DOHH2 (cell line): ENCODE data around the gene DYDC2.

Experiments used
- H3F3A ChIP-seq: fragments of 200-600 bp; sonication (generic), shearing (Covaris generic); 2 replicates; pipeline ENCODE4 v1.6.0; 2016; ENCODE audit warnings: antibody characterized with exemption, mild to moderate bottlenecking; ENCODE audit not compliant: control insufficient read depth, insufficient read depth
- H3K27ac ChIP-seq: fragments of 200-600 bp; sonication (generic); 2 replicates; pipeline ENCODE4 v1.5.1; 2014; ENCODE audit warnings: low read depth, mild to moderate bottlenecking, low read length, moderate library complexity
- H3K27me3 ChIP-seq: fragments of 200-600 bp; sonication (generic); 2 replicates; pipeline ENCODE4 v1.6.1; 2014; ENCODE audit warnings: mild to moderate bottlenecking, low read length, mixed read lengths; ENCODE audit not compliant: control insufficient read depth
- H3K36me3 ChIP-seq: fragments of 200-600 bp; sonication (generic); 2 replicates; pipeline ENCODE4 v1.6.1; 2014; ENCODE audit warnings: mild to moderate bottlenecking, low read length, moderate library complexity, mixed read lengths; ENCODE audit not compliant: control insufficient read depth
- H3K4me1 ChIP-seq: fragments of 200-600 bp; sonication (generic); 2 replicates; pipeline ENCODE4 v1.6.1; 2014; ENCODE audit warnings: mild to moderate bottlenecking, low read length, mixed read lengths; ENCODE audit not compliant: control insufficient read depth
- H3K4me2 ChIP-seq: fragments of 200-600 bp; sonication (generic); 2 replicates; pipeline ENCODE4 v1.6.0; 2014; ENCODE audit warnings: mild to moderate bottlenecking, low read length, moderate library complexity
- H3K4me3 ChIP-seq: fragments of 200-600 bp; sonication (generic); 2 replicates; pipeline ENCODE4 v1.5.1; 2014; ENCODE audit warnings: mild to moderate bottlenecking, low read length, mixed read lengths
- H3K79me2 ChIP-seq: fragments of 200-600 bp; sonication (generic); 2 replicates; pipeline ENCODE4 v1.6.1; 2014; ENCODE audit warnings: mild to moderate bottlenecking, low read length, mixed read lengths; ENCODE audit not compliant: control insufficient read depth
- H3K9me2 ChIP-seq: fragments of 200-600 bp; sonication (generic); replicated peaks from 2 replicates; pipeline ENCODE4 v1.6.1; 2014; ENCODE audit warnings: mild to moderate bottlenecking, low read length, mixed read lengths; ENCODE audit not compliant: control insufficient read depth
- H3K9me3 ChIP-seq: fragments of 200-600 bp; sonication (generic); 2 replicates; pipeline ENCODE4 v1.6.1; 2014; ENCODE audit warnings: antibody characterized with exemption, low read length, mixed read lengths; ENCODE audit not compliant: control insufficient read depth, insufficient read depth
- H4K20me1 ChIP-seq: fragments of 200-600 bp; sonication (generic); 2 replicates; pipeline ENCODE4 v1.6.0; 2014; ENCODE audit warnings: low read depth, mild to moderate bottlenecking, antibody characterized with exemption, low read length, moderate library complexity; ENCODE audit not compliant: control insufficient read depth, insufficient read depth
- EZH2phosphoT487 ChIP-seq: fragments of 200-600 bp; sonication (generic); IDR thresholded peaks from 2 replicates; pipeline ENCODE4 v1.6.1; 2017; ENCODE audit warnings: borderline replicate concordance, mild to moderate bottlenecking, antibody characterized with exemption, low read length, moderate library complexity, mixed read lengths
- TF ChIP-seq, protein P1 (sequence below): fragments of 200-600 bp; sonication (generic); IDR thresholded peaks from one replicate; pipeline ENCODE4 v1.5.1; 2014; ENCODE audit warnings: antibody characterized with exemption, mild to moderate bottlenecking, low read depth, low read length; ENCODE audit not compliant: poor library complexity, severe bottlenecking

The DYDC2 gene

DNA sequence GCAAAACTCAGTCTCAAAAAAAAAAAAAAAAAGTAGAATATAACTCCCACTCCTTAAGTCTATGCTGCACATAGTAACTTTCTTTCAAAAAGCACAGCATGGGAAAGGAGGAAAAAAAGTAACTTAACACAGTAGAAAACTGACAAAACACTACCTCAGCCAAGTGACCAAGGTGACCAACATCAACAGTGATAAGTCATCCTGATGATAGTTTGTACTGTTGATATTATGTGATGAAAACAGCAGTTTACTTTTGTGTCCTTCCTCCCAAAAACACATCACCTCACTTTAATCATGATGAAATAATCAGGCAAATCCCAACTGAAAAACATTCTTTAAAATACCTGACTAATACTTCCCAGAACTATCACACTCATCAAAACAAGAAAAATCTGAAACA, 37.8 kb upstream of the DYDC2 start:
- no peaks in the 10 kb centered on the region for H4K20me1 ChIP-seq
- H3K27ac ChIP-seq, result no peak overlapping the region
- no peak overlapping the region for H3K4me3 ChIP-seq
- no peak for TF ChIP-seq EZH2phosphoT487
- TF ChIP-seq, protein P1, sequence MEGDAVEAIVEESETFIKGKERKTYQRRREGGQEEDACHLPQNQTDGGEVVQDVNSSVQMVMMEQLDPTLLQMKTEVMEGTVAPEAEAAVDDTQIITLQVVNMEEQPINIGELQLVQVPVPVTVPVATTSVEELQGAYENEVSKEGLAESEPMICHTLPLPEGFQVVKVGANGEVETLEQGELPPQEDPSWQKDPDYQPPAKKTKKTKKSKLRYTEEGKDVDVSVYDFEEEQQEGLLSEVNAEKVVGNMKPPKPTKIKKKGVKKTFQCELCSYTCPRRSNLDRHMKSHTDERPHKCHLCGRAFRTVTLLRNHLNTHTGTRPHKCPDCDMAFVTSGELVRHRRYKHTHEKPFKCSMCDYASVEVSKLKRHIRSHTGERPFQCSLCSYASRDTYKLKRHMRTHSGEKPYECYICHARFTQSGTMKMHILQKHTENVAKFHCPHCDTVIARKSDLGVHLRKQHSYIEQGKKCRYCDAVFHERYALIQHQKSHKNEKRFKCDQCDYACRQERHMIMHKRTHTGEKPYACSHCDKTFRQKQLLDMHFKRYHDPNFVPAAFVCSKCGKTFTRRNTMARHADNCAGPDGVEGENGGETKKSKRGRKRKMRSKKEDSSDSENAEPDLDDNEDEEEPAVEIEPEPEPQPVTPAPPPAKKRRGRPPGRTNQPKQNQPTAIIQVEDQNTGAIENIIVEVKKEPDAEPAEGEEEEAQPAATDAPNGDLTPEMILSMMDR, result no peak
- H3K4me1 ChIP-seq, result no peaks in the 10 kb centered on the region
- H3K9me2 ChIP-seq, result no peaks in the 10 kb centered on the region
- peaks cover 4% of the 10 kb centered on the region; the same call in 1 of the 2 replicates for H3K27me3 ChIP-seq
- H3K4me2 ChIP-seq, result no peak overlapping the region
- H3K36me3 ChIP-seq, result no peaks in the 10 kb centered on the region
- H3K79me2 ChIP-seq, result no peaks in the 10 kb centered on the region
- H3K9me3 ChIP-seq, result no peaks in the 10 kb centered on the region
- no peaks in the 10 kb centered on the region for H3F3A ChIP-seq

DNA sequence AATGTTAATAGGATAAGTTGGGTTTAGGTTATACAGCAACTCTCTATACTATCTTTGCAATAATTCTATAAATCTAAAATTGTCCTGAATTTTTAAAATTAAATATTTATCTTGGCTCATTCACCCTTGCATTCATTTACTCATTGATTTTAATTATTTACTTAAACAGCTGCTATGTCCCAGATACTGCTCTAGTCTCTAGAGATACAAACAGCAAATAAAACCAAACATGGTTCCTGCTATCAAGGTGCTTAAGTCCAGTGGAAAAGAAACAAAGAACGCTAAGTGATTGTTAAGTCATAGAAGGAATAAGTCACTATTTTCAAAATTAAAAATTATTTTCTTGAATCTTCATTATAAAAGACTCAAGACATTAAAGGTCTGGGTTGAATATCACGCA, 37.3 kb upstream of the DYDC2 start:
- H3K79me2 ChIP-seq, result no peaks in the 10 kb centered on the region
- H3K36me3 ChIP-seq, result no peaks in the 10 kb centered on the region
- H3K27me3 ChIP-seq, result peaks cover 9% of the 10 kb centered on the region
- no peaks in the 10 kb centered on the region for H3K9me2 ChIP-seq
- no peak overlapping the region for H3K4me3 ChIP-seq
- no peaks in the 10 kb centered on the region for H3K9me3 ChIP-seq
- no peaks in the 10 kb centered on the region for H4K20me1 ChIP-seq
- no peaks in the 10 kb centered on the region for H3K4me1 ChIP-seq
- H3K4me2 ChIP-seq, result no peak overlapping the region
- no peak overlapping the region for H3K27ac ChIP-seq
- TF ChIP-seq EZH2phosphoT487, result no peak
- TF ChIP-seq, protein P1, result no peak
- no peaks in the 10 kb centered on the region for H3F3A ChIP-seq

DNA sequence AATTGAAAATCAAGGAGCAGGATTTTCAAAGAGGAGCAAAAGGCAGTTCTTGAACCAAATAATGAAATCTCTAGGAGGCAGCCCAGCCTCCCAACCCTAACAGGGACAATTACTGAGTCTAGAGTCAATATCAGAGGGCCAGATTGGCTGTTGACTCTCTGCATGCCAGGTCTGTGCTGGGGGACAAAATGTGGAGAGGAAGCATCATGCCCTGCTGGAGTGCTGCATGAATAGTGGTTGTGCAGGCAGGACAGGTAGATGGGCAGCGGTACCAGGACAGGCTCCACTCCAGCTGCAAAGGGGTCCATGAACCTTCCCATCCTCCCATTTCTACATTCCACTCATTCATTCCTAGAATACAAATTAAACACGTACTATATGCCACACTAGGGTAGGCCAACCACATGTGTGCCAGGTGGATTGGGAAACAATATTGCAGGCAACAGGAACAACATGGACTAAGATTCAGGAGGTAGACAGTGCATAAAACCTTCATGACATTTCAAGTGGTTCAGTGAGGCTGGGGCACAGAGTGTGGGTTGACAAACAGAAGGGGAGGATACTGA, 36.8 kb upstream of the DYDC2 start:
- no peaks in the 10 kb centered on the region for H3F3A ChIP-seq

More for the DNA sequence above, 36.8 kb upstream of the DYDC2 start:
- Histone ChIP-seq H3K4me3 (no peak overlapping the region), H3K79me2 (no peaks in the 10 kb centered on the region), H3K9me3 (no peaks in the 10 kb centered on the region), H3K27me3 (peaks cover 9% of the 10 kb centered on the region), H3K4me1 (no peaks in the 10 kb centered on the region), H3K9me2 (no peaks in the 10 kb centered on the region), H3K36me3 (no peaks in the 10 kb centered on the region), H3K27ac (no peak overlapping the region), H3K4me2 (no peak overlapping the region), H4K20me1 (no peaks in the 10 kb centered on the region)
- TF ChIP-seq, protein P1, result no peak
- no peak for TF ChIP-seq EZH2phosphoT487
